H1 (cell line): ENCODE results near the gene MARVELD2. TPM values are rescaled to one million over a fixed set of nuclear protein-coding genes. Genes with fewer than 3 reads are reported as not detected.
"Not testable (repeated sequence)": the region's sequence is repeated elsewhere in the genome, so short reads cannot be mapped to it uniquely, and the experiment has no call there.

Experiments
- CTCF ChIA-PET: fragments of 300-600 bp; sonication (Branson Sonifier 250); formaldehyde crosslinking; loops from one replicate; lab custom pipeline; 2021; ENCODE audit not compliant: partially characterized antibody; lab: Charles Lee
- POLR2A ChIA-PET: fragments of 300-600 bp; sonication (Branson Sonifier 250); formaldehyde crosslinking; loops from one replicate; lab custom pipeline; 2021; ENCODE audit warnings: inconsistent platforms; ENCODE audit not compliant: partially characterized antibody; lab: Charles Lee
- DNase-seq, 2 experiments: peaks; one replicate each; pipeline versions ENCODE4 v3.0.0 to v3.0.0-alpha.2; 2010 to 2022; ENCODE audit warnings: low spot score in 2 of 2, low read depth in 1 of 2, mixed read lengths in 1 of 2
- FAIRE-seq: peaks from 2 replicates; lab custom pipeline; 2011; peaks lifted over from hg19 to GRCh38; lab: Jason Lieb, UNC
- H2AFZ ChIP-seq: 2 replicates; pipeline ENCODE4 v1.8.1; 2012; ENCODE audit warnings: low read length, inconsistent platforms
- H2AK5ac ChIP-seq: 2 replicates; pipeline ENCODE4 v1.6.1; 2013; ENCODE audit warnings: low read depth, low read length
- H2BK120ac ChIP-seq: replicated peaks from 2 replicates; pipeline ENCODE3; 2013; ENCODE audit warnings: low read depth, low read length, inconsistent platforms
- H2BK12ac ChIP-seq: 2 replicates; pipeline ENCODE4 v1.6.1; 2013; ENCODE audit warnings: low read depth, low read length
- H2BK15ac ChIP-seq: 2 replicates; pipeline ENCODE4 v1.6.1; 2013; ENCODE audit warnings: low read length
- H2BK20ac ChIP-seq: 2 replicates; pipeline ENCODE4 v1.6.1; 2013; ENCODE audit warnings: low read length
- H2BK5ac ChIP-seq: 2 replicates; pipeline ENCODE4 v1.6.1; 2013; ENCODE audit warnings: low read depth, low read length
- H3K14ac ChIP-seq: 2 replicates; pipeline ENCODE4 v1.6.1; 2013; ENCODE audit warnings: inconsistent platforms; ENCODE audit not compliant: insufficient read length
- H3K18ac ChIP-seq: 2 replicates; pipeline ENCODE4 v1.6.1; 2013; ENCODE audit warnings: low read length; ENCODE audit errors: extremely low read depth
- H3K23ac ChIP-seq: 2 replicates; pipeline ENCODE4 v1.6.1; 2013; ENCODE audit warnings: inconsistent platforms; ENCODE audit not compliant: insufficient read length
- H3K23me2 ChIP-seq: 2 replicates; pipeline ENCODE4 v1.6.1; 2013; ENCODE audit warnings: low read depth, low read length
- H3K27ac ChIP-seq: 2 replicates; pipeline ENCODE4 v1.6.1; 2011; ENCODE audit warnings: low read depth, low read length, inconsistent platforms
- H3K27me3 ChIP-seq, 4 experiments: replicated peaks in 1 of 4; 1 replicate in 1 of 4; 2 replicates in 3 of 4; pipeline versions ENCODE4 v1.6.1 to v1.8.1; 2011 to 2013; ENCODE audit warnings: low read length in 3 of 4, mild to moderate bottlenecking in 3 of 4, inconsistent platforms in 2 of 4, mixed read lengths in 2 of 4, moderate library complexity in 1 of 4; ENCODE audit not compliant: control insufficient read depth in 3 of 4, insufficient read depth in 3 of 4; ENCODE audit errors: extremely low read depth in 1 of 4
- H3K36me3 ChIP-seq, 4 experiments: 2 replicates each; pipeline versions ENCODE4 v1.6.1 to v1.8.1; 2011 to 2013; ENCODE audit warnings: mild to moderate bottlenecking in 4 of 4, low read length in 3 of 4, moderate library complexity in 2 of 4, control low read depth in 1 of 4, inconsistent platforms in 1 of 4; ENCODE audit not compliant: insufficient read depth in 4 of 4, control insufficient read depth in 2 of 4
- H3K4ac ChIP-seq: replicated peaks from 2 replicates; pipeline ENCODE3; 2013; ENCODE audit warnings: low read length, low read depth, mixed read lengths, inconsistent platforms; ENCODE audit not compliant: insufficient read length
- H3K4me1 ChIP-seq, 4 experiments: replicated peaks in 1 of 4; 1 replicate in 1 of 4; 2 replicates in 3 of 4; pipeline versions ENCODE4 v1.6.1 to v1.8.1; 2011 to 2013; ENCODE audit warnings: low read length in 3 of 4, inconsistent platforms in 2 of 4, mixed read lengths in 1 of 4; ENCODE audit not compliant: insufficient read depth in 4 of 4, control insufficient read depth in 3 of 4
- H3K4me2 ChIP-seq, 2 experiments: 2 replicates each; pipeline versions ENCODE4 v1.6.1 to v1.8.1; 2011 to 2013; ENCODE audit warnings: low read depth in 2 of 2, low read length in 2 of 2, control low read depth in 1 of 2, inconsistent platforms in 1 of 2, mild to moderate bottlenecking in 1 of 2; ENCODE audit not compliant: insufficient read depth in 1 of 2
- H3K4me3 ChIP-seq, 4 experiments: fragments of 200-600, 300-600 bp in 1 of 4; sonication (generic), shearing (Covaris generic), sonication (Bioruptor Twin) in 1 of 4; 2 replicates each; pipeline versions ENCODE4 v1.5.1 to v1.8.1; 2011 to 2016; ENCODE audit warnings: low read length in 4 of 4, low read depth in 3 of 4, control low read depth in 2 of 4, inconsistent platforms in 2 of 4, mild to moderate bottlenecking in 2 of 4, mixed read lengths in 1 of 4, moderate library complexity in 1 of 4; ENCODE audit not compliant: insufficient read depth in 2 of 4; ENCODE audit errors: extremely low read depth in 1 of 4
- H3K56ac ChIP-seq: replicated peaks from 2 replicates; pipeline ENCODE3; 2013; ENCODE audit warnings: low read depth, mild to moderate bottlenecking, mixed read lengths, low read length, inconsistent platforms; ENCODE audit not compliant: insufficient read length
- H3K79me1 ChIP-seq: 2 replicates; pipeline ENCODE4 v1.6.1; 2013; ENCODE audit warnings: low read depth, low read length, control low read depth
- H3K79me2 ChIP-seq, 2 experiments: 2 replicates each; pipeline versions ENCODE4 v1.6.1 to v1.8.1; 2012 to 2013; ENCODE audit warnings: low read length in 2 of 2, mild to moderate bottlenecking in 2 of 2, inconsistent platforms in 1 of 2; ENCODE audit not compliant: insufficient read depth in 2 of 2, control insufficient read depth in 1 of 2
- H3K9ac ChIP-seq, 4 experiments: replicated peaks in 1 of 4; 1 replicate in 1 of 4; 2 replicates in 3 of 4; pipeline versions ENCODE4 v1.6.1 to v1.8.1; 2011 to 2013; ENCODE audit warnings: low read depth in 3 of 4, low read length in 3 of 4, control low read depth in 2 of 4, mild to moderate bottlenecking in 2 of 4, moderate library complexity in 2 of 4, inconsistent platforms in 1 of 4; ENCODE audit errors: extremely low read depth in 1 of 4
- H3K9me3 ChIP-seq, 2 experiments: 2 replicates each; pipeline versions ENCODE4 v1.6.1 to v1.8.1; 2012 to 2013; ENCODE audit warnings: mild to moderate bottlenecking in 2 of 2, moderate library complexity in 2 of 2, control low read depth in 1 of 2, inconsistent platforms in 1 of 2, low read depth in 1 of 2, low read length in 1 of 2, mixed read lengths in 1 of 2; ENCODE audit not compliant: insufficient read depth in 2 of 2
- H4K20me1 ChIP-seq, 2 experiments: replicated peaks in 1 of 2; 2 replicates each; pipeline versions ENCODE3 to v1.8.1; 2011 to 2013; ENCODE audit warnings: inconsistent platforms in 2 of 2, low read length in 2 of 2, mild to moderate bottlenecking in 1 of 2; ENCODE audit not compliant: insufficient read depth in 2 of 2, control insufficient read depth in 1 of 2
- H4K5ac ChIP-seq: 2 replicates; pipeline ENCODE4 v1.6.1; 2013; ENCODE audit warnings: low read length, low read depth, mixed read lengths, inconsistent platforms; ENCODE audit not compliant: insufficient read length
- H4K8ac ChIP-seq: 2 replicates; pipeline ENCODE4 v1.8.0; 2013; ENCODE audit warnings: mild to moderate bottlenecking, moderate library complexity, low read length, inconsistent platforms; ENCODE audit not compliant: insufficient read depth; ENCODE audit errors: extremely low read depth
- H4K91ac ChIP-seq: replicated peaks from 2 replicates; pipeline ENCODE3; 2013; ENCODE audit warnings: low read length, mixed read lengths, inconsistent platforms; ENCODE audit not compliant: insufficient read length
- CREB1 ChIP-seq: IDR thresholded peaks from 2 replicates; pipeline ENCODE4 v1.6.1; 2012; ENCODE audit warnings: inconsistent platforms
- NRF1 ChIP-seq: IDR thresholded peaks from 2 replicates; pipeline ENCODE4 v1.6.1; 2011; ENCODE audit warnings: mild to moderate bottlenecking, low read depth, low read length, improper control_type of control experiment
- WGBS, 2 experiments: shearing (Covaris generic) in 1 of 2; methylation state at CpG; one replicate each; pipeline versions ENCODE4 v1.1.6 to v1.1.7; 2013 to 2015; ENCODE audit warnings: low lambda C conversion rate in 2 of 2, mixed read lengths in 2 of 2, inconsistent platforms in 1 of 2, low coverage in 1 of 2, missing lambda C conversion rate in 1 of 2; ENCODE audit not compliant: insufficient replicate concordance in 2 of 2, insufficient coverage in 1 of 2, insufficient read length in 1 of 2; ENCODE audit errors: extremely low coverage in 1 of 2, missing lambda C conversion rate in 1 of 2; 5-methylcytosine and 5-hydroxymethylcytosine counted together
- polyA plus RNA-seq, 7 experiments: library from polyadenylated mRNA; depleted of rRNA in 3 of 7; stranded (reverse) in 5 of 7; unstranded in 2 of 7; fragments of >200 nt in 5 of 7; fragments of 200-250 nt in 2 of 7; gene quantifications; 1 replicate in 5 of 7; 2 replicates in 1 of 7; 4 replicates in 1 of 7; pipeline versions ENCODE4 v1.2.1 to v1.2.3, GENCODE V29; 2011 to 2013; ENCODE audit warnings: missing spikeins in 2 of 7, mixed read lengths in 2 of 7
- total RNA-seq: library from RNA; stranded (reverse); fragmentation: NEBNext Ultra II Directional; extraction: Animal tissue kit (Norgen Biotek cat#: 25700); gene quantifications from 2 replicates; pipeline ENCODE4 v1.2.1, GENCODE V29; 2021

The MARVELD2 gene
- total and polyA plus RNA-seq, 2 of the 8 experiments (the other 6 are each of a cell fraction or from before 2014, with no cell fraction given), result 18.7 to 31.0 TPM

- TF ChIP-seq NRF1 (no peak), CREB1 (no peak)
These were observed 39.7 kb downstream of the MARVELD2 start (continued) for GRCh38 chr5:69454460-69455249.

GRCh38 chr5:69455428-69455988, 40.6 kb downstream of the MARVELD2 start:
- H3K4me1 ChIP-seq, H3K23me2 ChIP-seq, H3K27ac ChIP-seq, H4K20me1 ChIP-seq, POLR2A ChIA-PET, H4K5ac ChIP-seq, H3K9ac ChIP-seq, H3K14ac ChIP-seq, H2BK12ac ChIP-seq, H4K8ac ChIP-seq, H2AFZ ChIP-seq, H3K79me1 ChIP-seq, H3K56ac ChIP-seq, H2BK120ac ChIP-seq, H3K27me3 ChIP-seq, H3K4me2 ChIP-seq, FAIRE-seq, H2BK5ac ChIP-seq, H3K4me3 ChIP-seq, H2BK20ac ChIP-seq, H3K79me2 ChIP-seq, H3K36me3 ChIP-seq, H3K18ac ChIP-seq, H2BK15ac ChIP-seq, H3K4ac ChIP-seq, CTCF ChIA-PET, H4K91ac ChIP-seq, H2AK5ac ChIP-seq, H3K23ac ChIP-seq, H3K9me3 ChIP-seq, DNase-seq: not testable (repeated sequence)
- 83% methylated on average over 6 of the region's 7 CpGs; no CpG with 5 or more reads in 1 of the 2 experiments for WGBS, 2 experiments
